ENCODE results near the gene IFITM10.

GRCh38 chr11:1772270-1773130, 22.1 kb upstream of the IFITM10 start:
- TF ChIP-seq, protein P1, sequence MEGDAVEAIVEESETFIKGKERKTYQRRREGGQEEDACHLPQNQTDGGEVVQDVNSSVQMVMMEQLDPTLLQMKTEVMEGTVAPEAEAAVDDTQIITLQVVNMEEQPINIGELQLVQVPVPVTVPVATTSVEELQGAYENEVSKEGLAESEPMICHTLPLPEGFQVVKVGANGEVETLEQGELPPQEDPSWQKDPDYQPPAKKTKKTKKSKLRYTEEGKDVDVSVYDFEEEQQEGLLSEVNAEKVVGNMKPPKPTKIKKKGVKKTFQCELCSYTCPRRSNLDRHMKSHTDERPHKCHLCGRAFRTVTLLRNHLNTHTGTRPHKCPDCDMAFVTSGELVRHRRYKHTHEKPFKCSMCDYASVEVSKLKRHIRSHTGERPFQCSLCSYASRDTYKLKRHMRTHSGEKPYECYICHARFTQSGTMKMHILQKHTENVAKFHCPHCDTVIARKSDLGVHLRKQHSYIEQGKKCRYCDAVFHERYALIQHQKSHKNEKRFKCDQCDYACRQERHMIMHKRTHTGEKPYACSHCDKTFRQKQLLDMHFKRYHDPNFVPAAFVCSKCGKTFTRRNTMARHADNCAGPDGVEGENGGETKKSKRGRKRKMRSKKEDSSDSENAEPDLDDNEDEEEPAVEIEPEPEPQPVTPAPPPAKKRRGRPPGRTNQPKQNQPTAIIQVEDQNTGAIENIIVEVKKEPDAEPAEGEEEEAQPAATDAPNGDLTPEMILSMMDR (conservative IDR thresholded peaks at IDR 0.05 in 1 of 2, IDR thresholded peaks at IDR 0.05 in 1 of 2; ENCODE audit: low read depth in 1 of 2, low read length in 2 of 2), result no peak
- TF ChIP-seq EZH2 (IDR thresholded peaks at IDR 0.05; ENCODE audit: low read length, missing control alignments), result no peak

Data from fibroblast of lung (primary cell).